ENCODE results near the gene GNL2.

GNL2 gene

GRCh38 chr1:37570528-37571334 is 25.0 kb downstream of the GNL2 start:
- Histone ChIP-seq H3K27me3 (replicated peaks; ENCODE audit: control insufficient read depth, insufficient read depth, low read length) (no peaks in the 10 kb centered on the region), H3K4me3 (replicated peaks; ENCODE audit: low read depth, low read length) (no peak overlapping the region), H3K36me3 (ENCODE audit: control insufficient read depth, insufficient read depth, low read length) (peaks cover 40% of the 10 kb centered on the region)
- DNase-seq (ENCODE audit: extremely low read depth, insufficient read length) = no peak
- no peak for TF ChIP-seq CTCF (IDR thresholded peaks at IDR 0.05; ENCODE audit: insufficient read depth, low read length, poor library complexity, severe bottlenecking)

DNA sequence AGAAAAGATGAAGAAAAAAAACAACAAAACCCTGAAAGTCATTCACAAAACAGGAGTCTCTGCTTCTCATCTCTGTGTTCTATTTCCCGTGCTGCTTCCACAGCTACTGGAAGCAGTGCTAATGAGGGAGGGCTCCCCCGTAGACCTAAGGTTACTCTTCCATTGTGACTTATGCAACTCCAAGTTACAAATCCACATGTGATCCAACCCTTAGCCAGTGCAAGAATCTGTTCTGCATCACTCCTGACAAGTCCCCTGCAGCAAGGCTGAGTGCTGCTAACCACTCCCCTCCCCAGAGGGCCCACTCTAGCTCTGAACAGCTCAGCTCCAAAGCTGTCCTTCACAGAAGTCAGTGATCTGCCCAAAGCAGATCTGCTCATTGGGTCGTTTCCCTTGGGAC is 28.7 kb downstream of the GNL2 start:
- no peak for TF ChIP-seq CTCF (IDR thresholded peaks at IDR 0.05; ENCODE audit: insufficient read depth, low read length, poor library complexity, severe bottlenecking)
- no peak overlapping the region for H3K4me3 ChIP-seq (replicated peaks; ENCODE audit: low read depth, low read length)
- no peak for DNase-seq (ENCODE audit: extremely low read depth, insufficient read length)
- H3K27me3 ChIP-seq (replicated peaks; ENCODE audit: control insufficient read depth, insufficient read depth, low read length) = no peaks in the 10 kb centered on the region
- H3K36me3 ChIP-seq (ENCODE audit: control insufficient read depth, insufficient read depth, low read length) = peaks cover 26% of the 10 kb centered on the region

DNA sequence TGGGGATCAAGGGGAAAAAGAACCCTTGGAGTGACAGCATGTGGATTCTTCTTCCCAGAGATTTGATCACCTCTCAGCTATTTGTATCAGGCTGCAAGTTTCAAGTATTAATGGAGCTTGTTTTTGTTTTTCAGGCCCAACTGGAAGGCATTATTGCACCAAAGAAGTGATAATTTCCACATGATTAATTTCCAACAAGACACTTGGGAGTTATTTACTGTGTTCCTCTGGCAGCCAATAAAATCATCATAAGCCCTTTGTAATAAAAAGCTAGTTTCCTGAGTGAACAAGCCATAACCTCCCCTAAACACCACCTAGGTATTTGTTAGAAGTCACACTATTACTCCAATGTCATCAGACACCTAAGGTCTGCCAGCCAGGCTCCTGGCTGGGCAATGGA is 30.8 kb downstream of the GNL2 start:
- no peak for TF ChIP-seq CTCF (IDR thresholded peaks at IDR 0.05; ENCODE audit: insufficient read depth, low read length, poor library complexity, severe bottlenecking)
- no peak for DNase-seq (ENCODE audit: extremely low read depth, insufficient read length)
- H3K36me3 ChIP-seq (ENCODE audit: control insufficient read depth, insufficient read depth, low read length) = peaks cover 23% of the 10 kb centered on the region
- no peaks in the 10 kb centered on the region for H3K27me3 ChIP-seq (replicated peaks; ENCODE audit: control insufficient read depth, insufficient read depth, low read length)
- H3K4me3 ChIP-seq (replicated peaks; ENCODE audit: low read depth, low read length) = no peak overlapping the region

- Histone ChIP-seq H3K36me3 (ENCODE audit: control insufficient read depth, insufficient read depth, low read length) (peaks cover 19% of the 10 kb centered on the region), H3K27me3 (replicated peaks; ENCODE audit: control insufficient read depth, insufficient read depth, low read length) (no peaks in the 10 kb centered on the region), H3K4me3 (replicated peaks; ENCODE audit: low read depth, low read length) (no peak overlapping the region)
- no peak for DNase-seq (ENCODE audit: extremely low read depth, insufficient read length)
- TF ChIP-seq CTCF (IDR thresholded peaks at IDR 0.05; ENCODE audit: insufficient read depth, low read length, poor library complexity, severe bottlenecking) = no peak
These were observed 32.8 kb downstream of the GNL2 start for GRCh38 chr1:37562984-37563383.

DNA sequence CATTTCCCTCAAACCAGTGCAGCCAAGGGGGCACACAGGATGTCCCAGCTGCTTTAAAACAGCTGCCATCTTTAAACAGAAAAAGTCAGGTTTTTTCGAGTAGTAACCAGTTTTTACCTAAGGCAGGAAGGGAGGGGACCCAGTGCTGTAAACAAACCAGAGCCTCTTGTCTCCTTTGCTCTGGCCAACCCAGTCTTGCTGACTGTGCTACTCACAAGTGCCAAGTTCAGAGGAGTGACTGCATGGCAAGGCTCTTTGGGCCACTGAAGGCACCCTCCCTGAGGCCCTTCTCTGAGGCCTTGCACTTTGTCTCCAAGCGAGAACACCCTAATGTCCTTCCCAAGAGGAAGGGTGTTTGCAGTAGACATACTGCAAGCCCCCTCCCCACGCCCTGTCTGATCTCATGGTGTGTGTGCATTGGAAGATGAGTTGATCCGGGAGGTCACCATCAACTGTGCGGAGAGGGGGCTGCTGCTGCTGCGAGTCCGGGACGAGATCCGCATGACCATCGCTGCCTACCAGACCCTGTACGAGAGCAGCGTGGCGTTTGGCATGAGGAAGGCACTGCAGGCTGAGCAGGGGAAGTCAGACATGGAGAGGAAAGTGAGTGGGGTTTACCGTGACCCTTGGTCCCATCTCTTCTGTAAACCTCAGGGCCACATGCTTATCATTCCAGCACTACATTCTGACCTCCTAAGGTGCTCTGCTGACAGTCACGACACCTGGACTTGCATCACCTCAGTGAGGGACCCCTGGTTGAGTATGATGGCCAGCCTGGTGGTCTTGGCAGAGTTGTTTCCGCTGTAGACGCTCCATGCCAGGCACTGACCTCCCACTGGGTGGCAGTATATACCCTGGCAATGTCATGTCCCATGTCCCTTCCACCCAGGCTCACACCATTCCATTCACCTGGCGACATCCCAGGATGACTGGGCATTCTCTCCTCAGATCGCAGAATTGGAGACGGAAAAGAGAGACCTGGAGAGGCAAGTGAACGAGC is 34.3 kb downstream of the GNL2 start:
- Histone ChIP-seq H3K4me3 (replicated peaks; ENCODE audit: low read depth, low read length) (no peak overlapping the region), H3K36me3 (ENCODE audit: control insufficient read depth, insufficient read depth, low read length) (peaks cover 12% of the 10 kb centered on the region), H3K27me3 (replicated peaks; ENCODE audit: control insufficient read depth, insufficient read depth, low read length) (no peaks in the 10 kb centered on the region)
- TF ChIP-seq CTCF (IDR thresholded peaks at IDR 0.05; ENCODE audit: insufficient read depth, low read length, poor library complexity, severe bottlenecking) = peak; percentile 61
- DNase-seq (ENCODE audit: extremely low read depth, insufficient read length) = no peak

All from GM06990 (cell line).